Tibial nerve (tissue), 4 donors: Measurements from ENCODE around the gene SLC31A1. TPM values are rescaled to one million over a fixed set of nuclear protein-coding genes. Genes with fewer than 3 reads are reported as not detected.
"Not testable (repeated sequence)": the region's sequence is repeated elsewhere in the genome, so short reads cannot be mapped to it uniquely, and the experiment has no call there.

Experiments used
- DNase-seq, 2 donors: peaks; one replicate each; pipeline ENCODE4 v3.0.0-alpha.2; 2019; ENCODE audit warnings: low spot score in 2 of 2
- H3K27ac ChIP-seq, 4 donors: fragments of 200-600 bp; sonication (generic) in 3 of 4; one replicate each; pipeline ENCODE4 v1.5.1; 2017 to 2019; ENCODE audit warnings: mild to moderate bottlenecking in 1 of 4
- H3K27me3 ChIP-seq, 2 donors: fragments of 200-600 bp; sonication (generic) in 1 of 2; one replicate each; pipeline versions ENCODE4 v1.5.1 to v1.6.0; 2017 to 2019
- H3K36me3 ChIP-seq, 3 donors: fragments of 200-600 bp; sonication (generic); one replicate each; pipeline ENCODE4 v1.5.1; 2018 to 2019
- H3K4me1 ChIP-seq, 4 donors: fragments of 200-600 bp; sonication (generic) in 3 of 4; one replicate each; pipeline ENCODE4 v1.5.1; 2017 to 2019
- H3K4me3 ChIP-seq, 4 donors: fragments of 200-600 bp; sonication (generic) in 3 of 4; one replicate each; pipeline ENCODE4 v1.5.1; 2017 to 2019; ENCODE audit warnings: mild to moderate bottlenecking in 1 of 4, moderate library complexity in 1 of 4
- H3K9me3 ChIP-seq, 4 donors: fragments of 200-600 bp; sonication (generic) in 3 of 4; one replicate each; pipeline ENCODE4 v1.5.1; 2017 to 2019
- CTCF ChIP-seq, 5 experiments: fragments of 200-600 bp in 3 of 5; fragments of 450-650 bp in 2 of 5; sonication (generic) in 3 of 5; IDR thresholded peaks; one replicate each; pipeline ENCODE4 v1.5.1; 2016 to 2019; ENCODE audit warnings: antibody characterized with exemption in 5 of 5, mild to moderate bottlenecking in 3 of 5, moderate library complexity in 2 of 5
- EP300 ChIP-seq, 2 donors: sonication (generic); formaldehyde crosslinking; IDR thresholded peaks; one replicate each; pipeline ENCODE4 v1.6.1; 2017; ENCODE audit warnings: antibody characterized with exemption in 2 of 2, mild to moderate bottlenecking in 1 of 2
- POLR2A ChIP-seq, 2 donors: fragments of 450-650 bp; IDR thresholded peaks; one replicate each; pipeline ENCODE4 v1.6.1; 2017; ENCODE audit warnings: antibody characterized with exemption in 2 of 2, mild to moderate bottlenecking in 2 of 2, moderate library complexity in 2 of 2
- WGBS, 2 donors: methylation state at CpG; one replicate each; pipeline ENCODE4 v1.1.5; 2018; 5-methylcytosine and 5-hydroxymethylcytosine counted together
- total RNA-seq, 4 donors: library from RNA; depleted of rRNA; stranded (reverse); fragments of >200 nt; gene quantifications; one replicate each; pipeline ENCODE4 v1.1.0, GENCODE V29; 2016

SLC31A1 gene
- total RNA-seq, 4 donors from 2014 or later = 6.5 to 12.9 (median 10.6) TPM

- H3K36me3 ChIP-seq = peaks cover 8 to 70% (median 12%) of the 10 kb centered on the region in 3 donors
Measured at GRCh38 chr9:113278840-113279239, 57.5 kb downstream of the SLC31A1 start.

GRCh38 chr9:113281356-113281755 lies 60.0 kb downstream of the SLC31A1 start:
- DNase-seq = no peak
- H3K4me3 ChIP-seq = no peak overlapping the region
- H3K9me3 ChIP-seq = no peaks in the 10 kb centered on the region
- peaks cover 10 to 95% (median 12%) of the 10 kb centered on the region in 3 donors for H3K36me3 ChIP-seq
- no peak for TF ChIP-seq POLR2A (IDR thresholded peaks at IDR 0.05)
- no peak for TF ChIP-seq EP300 (IDR thresholded peaks at IDR 0.05)
- TF ChIP-seq CTCF (IDR thresholded peaks at IDR 0.05) = no peak
- H3K27me3 ChIP-seq = no peaks in the 10 kb centered on the region
- WGBS, 2 donors = 93 to 98% methylated on average over 4 of the region's 4 CpGs
- no peak overlapping the region for H3K27ac ChIP-seq
- peaks cover 4 to 27% (median 7%) of the 10 kb centered on the region in 4 donors for H3K4me1 ChIP-seq

More at GRCh38 chr9:113278840-113279239, 57.5 kb downstream of the SLC31A1 start:
- Histone ChIP-seq H3K9me3 (no peaks in the 10 kb centered on the region), H3K27ac (no peak overlapping the region), H3K27me3 (no peaks in the 10 kb centered on the region), H3K4me1 (peaks cover 5 to 39% (median 10%) of the 10 kb centered on the region in 4 donors), H3K4me3 (no peak overlapping the region)
- DNase-seq = no peak
- TF ChIP-seq CTCF (IDR thresholded peaks at IDR 0.05) = no peak
- 76 to 83% methylated on average over 4 of the region's 4 CpGs for WGBS, 2 donors

DNA sequence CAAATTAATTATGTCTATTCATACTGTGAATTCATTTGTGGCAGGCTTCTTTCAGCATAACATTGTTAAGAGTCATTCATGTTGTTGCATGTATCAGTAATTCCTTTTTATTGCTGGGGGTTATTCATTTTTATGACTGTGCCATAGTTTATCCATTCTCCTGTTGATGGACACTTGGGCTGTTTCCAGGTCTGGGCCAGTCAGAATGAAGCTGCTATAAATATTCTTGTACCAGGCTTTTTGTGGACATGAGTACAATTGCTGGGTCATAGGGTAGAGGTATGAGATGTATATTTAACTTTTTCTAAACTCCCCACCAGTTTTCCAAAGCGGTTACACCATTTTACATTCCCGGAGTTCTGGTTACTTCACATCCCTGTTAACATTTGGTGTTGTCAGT lies 67.7 kb downstream of the SLC31A1 start:
- TF ChIP-seq POLR2A (IDR thresholded peaks at IDR 0.05) (no peak), EP300 (IDR thresholded peaks at IDR 0.05) (no peak), CTCF (IDR thresholded peaks at IDR 0.05) (no peak)
- Histone ChIP-seq H3K4me1 (no peaks in the 10 kb centered on the region), H3K27ac (no peak overlapping the region), H3K36me3 (peaks cover 8 to 99% (median 24%) of the 10 kb centered on the region in 3 donors), H3K4me3 (no peak overlapping the region), H3K9me3 (no peaks in the 10 kb centered on the region), H3K27me3 (no peaks in the 10 kb centered on the region)
- WGBS, 2 donors = 95% methylated on average over 2 of the region's 2 CpGs
- DNase-seq = no peak

DNA sequence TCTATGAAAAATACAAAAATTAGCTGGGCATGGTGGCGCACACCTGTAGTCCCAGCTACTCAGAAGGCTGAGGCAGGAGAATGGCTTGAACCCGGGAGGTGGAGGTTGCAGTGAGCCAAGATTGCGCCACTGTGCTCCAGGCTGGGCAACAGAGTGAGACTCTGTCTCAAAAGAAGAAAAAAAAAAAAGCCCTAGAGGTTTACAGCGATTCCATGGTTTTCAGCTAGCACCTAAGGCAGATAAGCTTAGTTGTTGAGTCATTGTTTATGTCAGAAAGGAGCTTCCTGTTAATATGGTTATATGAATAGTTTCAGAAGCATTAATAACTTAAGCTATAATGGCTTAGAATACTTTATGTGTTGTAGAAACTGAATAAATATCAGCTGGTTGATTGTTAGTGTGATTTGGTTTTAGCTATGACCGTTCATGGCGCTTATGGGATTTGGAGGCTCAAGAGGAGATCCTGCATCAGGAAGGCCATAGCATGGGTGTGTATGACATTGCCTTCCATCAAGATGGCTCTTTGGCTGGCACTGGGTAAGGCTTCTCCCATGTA lies 68.8 kb downstream of the SLC31A1 start:
- no peak for DNase-seq
- Histone ChIP-seq H3K36me3 (peaks cover 5 to 91% (median 24%) of the 10 kb centered on the region in 3 donors), H3K4me3 (no peak overlapping the region), H3K27me3 (no peaks in the 10 kb centered on the region), H3K9me3 (no peaks in the 10 kb centered on the region), H3K27ac (no peak overlapping the region), H3K4me1 (no peaks in the 10 kb centered on the region)
- TF ChIP-seq POLR2A (IDR thresholded peaks at IDR 0.05) = no peak
- no peak for TF ChIP-seq EP300 (IDR thresholded peaks at IDR 0.05)
- no peak for TF ChIP-seq CTCF (IDR thresholded peaks at IDR 0.05)
- 89 to 97% methylated on average over 6 of the region's 6 CpGs for WGBS, 2 donors

DNA sequence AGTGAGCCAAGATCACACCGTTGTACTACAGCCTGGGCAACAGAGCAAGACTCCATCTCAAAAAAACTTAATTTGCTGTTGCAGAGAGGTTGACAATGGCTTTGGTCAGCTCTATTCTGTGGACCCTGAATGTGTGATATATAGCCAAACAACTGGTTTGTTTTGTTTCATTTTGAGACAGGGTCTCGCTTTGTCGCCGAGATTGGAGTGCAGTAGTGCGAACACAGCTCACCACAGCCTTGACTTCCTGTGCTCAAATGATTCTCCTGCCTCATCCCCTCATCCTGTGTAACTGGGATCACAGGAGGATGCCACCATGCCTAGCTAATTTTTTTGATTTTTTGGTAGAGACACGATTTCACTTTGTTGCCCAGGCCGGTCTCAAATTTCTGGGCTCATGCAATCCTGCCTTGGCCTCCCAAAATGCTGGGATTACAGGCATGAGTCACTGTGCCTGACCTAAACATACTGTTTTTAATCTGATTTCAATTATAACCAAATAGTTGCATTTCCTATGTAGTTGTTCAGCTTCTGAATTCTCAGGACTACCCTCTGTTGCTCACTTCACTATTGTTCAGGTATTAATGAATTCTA lies 72.0 kb downstream of the SLC31A1 start:
- no peak overlapping the region for H3K4me3 ChIP-seq
- TF ChIP-seq EP300 (IDR thresholded peaks at IDR 0.05) (no peak), CTCF (IDR thresholded peaks at IDR 0.05) (no peak), POLR2A (IDR thresholded peaks at IDR 0.05) (no peak)
- H3K36me3 ChIP-seq = peaks cover 5 to 58% (median 13%) of the 10 kb centered on the region in 3 donors
- no peaks in the 10 kb centered on the region for H3K9me3 ChIP-seq
- no peak for DNase-seq
- no peaks in the 10 kb centered on the region for H3K27me3 ChIP-seq
- WGBS, 2 donors = 79 to 82% methylated on average over 7 of the region's 7 CpGs
- no peak overlapping the region for H3K27ac ChIP-seq
- H3K4me1 ChIP-seq = no peaks in the 10 kb centered on the region

GRCh38 chr9:113296247-113296646 lies 74.9 kb downstream of the SLC31A1 start:
- H3K27ac ChIP-seq, H3K4me3 ChIP-seq, H3K27me3 ChIP-seq, DNase-seq, H3K9me3 ChIP-seq, H3K4me1 ChIP-seq: not testable (repeated sequence)
- H3K36me3 ChIP-seq = peaks cover 4 to 29% (median 5%) of the 10 kb centered on the region in 3 donors
- WGBS, 2 donors = 95 to 96% methylated on average over 8 of the region's 8 CpGs
